Smooth muscle cell of the brain vasculature (primary cell): ENCODE results near the gene FYN.

Source experiments
- DNase-seq: peaks from one replicate; pipeline ENCODE4 v3.0.0-alpha.2; 2012; ENCODE audit warnings: low read depth, low spot score

Gene FYN

GRCh38 chr6:111831408-111831807 is 41.8 kb downstream of the FYN start:
- no peak for DNase-seq

DNA sequence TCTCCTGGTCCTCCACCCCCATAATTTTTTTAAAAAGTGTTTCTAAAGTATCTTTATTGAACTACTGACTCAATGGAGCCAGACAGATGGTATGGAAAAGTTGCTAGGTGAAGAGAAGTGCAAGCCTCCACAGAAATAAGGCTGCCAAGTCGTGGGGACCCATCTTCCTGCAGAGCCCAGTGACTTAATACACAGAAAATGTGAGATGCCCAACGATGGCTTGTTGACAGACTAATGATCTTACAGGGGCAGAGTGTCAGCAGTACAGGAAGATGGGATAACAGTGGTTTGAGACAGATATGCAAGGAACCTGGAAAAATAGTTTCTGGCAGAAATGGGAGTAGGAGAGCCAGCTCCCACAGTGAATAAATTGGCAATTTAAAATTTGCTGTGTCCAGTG is 43.3 kb downstream of the FYN start:
- DNase-seq: no peak

GRCh38 chr6:111829581-111829980 is 43.7 kb downstream of the FYN start:
- no peak for DNase-seq

- DNase-seq: no peak
These were observed 44.4 kb downstream of the FYN start for GRCh38 chr6:111828809-111829208.

GRCh38 chr6:111825439-111826086 is 47.7 kb downstream of the FYN start:
- no peak for DNase-seq

- DNase-seq: no peak
These were observed 48.5 kb downstream of the FYN start for GRCh38 chr6:111824608-111825337.

- DNase-seq: no peak
These were observed 49.2 kb downstream of the FYN start for GRCh38 chr6:111823831-111824607.

- DNase-seq: no peak
These were observed 50.2 kb downstream of the FYN start for GRCh38 chr6:111823012-111823411.

DNA sequence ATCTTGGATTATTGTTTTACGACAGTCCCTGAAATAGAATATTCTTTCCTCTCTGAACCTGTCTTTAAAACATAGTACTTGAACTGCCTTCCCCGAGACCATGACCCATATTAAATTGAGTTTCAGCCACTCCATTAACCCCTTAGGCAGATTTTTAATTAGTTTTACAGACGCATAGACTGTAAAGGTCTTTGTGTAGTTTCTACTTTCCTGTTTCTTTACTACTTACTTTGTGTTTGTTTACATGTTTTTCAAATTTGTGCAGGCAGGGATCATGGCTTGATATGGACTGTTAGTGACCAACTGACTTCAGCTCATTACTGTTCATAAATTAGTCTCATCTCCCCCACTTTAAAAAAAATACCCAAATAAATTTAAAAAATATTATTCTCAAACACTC is 53.8 kb downstream of the FYN start:
- no peak for DNase-seq

DNA sequence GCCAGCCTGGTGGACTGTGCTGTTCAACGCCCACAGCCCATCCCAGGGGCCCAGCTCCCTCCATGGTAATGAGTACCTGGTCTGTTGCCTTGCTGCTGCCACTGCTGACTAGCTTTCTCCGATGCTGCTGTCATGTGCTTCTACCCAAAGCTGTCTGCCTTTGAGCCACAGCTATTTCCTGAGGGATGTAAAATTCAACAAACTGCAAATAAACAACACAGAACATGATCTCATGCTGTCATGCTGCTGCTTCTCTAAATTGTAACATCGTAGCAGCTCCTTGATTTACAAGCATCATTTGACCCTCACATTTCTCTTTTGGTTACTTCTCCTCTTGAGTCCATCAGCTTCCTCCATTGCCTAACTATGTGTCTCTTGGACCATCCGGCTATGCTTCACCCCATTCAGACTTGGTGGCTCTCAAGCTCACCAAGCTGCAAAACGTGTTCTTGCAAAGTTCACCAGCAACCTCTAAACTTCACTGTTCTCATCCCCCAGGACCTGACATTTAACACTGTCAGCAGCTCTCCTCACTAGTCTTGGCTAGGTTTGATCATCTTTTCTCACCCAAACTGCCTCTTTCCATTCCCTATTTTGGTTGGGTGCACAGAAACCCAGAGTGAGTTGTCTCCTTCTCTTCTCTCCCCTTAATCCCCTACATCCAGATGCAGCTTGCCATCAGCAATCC is 54.6 kb downstream of the FYN start:
- no peak for DNase-seq

DNA sequence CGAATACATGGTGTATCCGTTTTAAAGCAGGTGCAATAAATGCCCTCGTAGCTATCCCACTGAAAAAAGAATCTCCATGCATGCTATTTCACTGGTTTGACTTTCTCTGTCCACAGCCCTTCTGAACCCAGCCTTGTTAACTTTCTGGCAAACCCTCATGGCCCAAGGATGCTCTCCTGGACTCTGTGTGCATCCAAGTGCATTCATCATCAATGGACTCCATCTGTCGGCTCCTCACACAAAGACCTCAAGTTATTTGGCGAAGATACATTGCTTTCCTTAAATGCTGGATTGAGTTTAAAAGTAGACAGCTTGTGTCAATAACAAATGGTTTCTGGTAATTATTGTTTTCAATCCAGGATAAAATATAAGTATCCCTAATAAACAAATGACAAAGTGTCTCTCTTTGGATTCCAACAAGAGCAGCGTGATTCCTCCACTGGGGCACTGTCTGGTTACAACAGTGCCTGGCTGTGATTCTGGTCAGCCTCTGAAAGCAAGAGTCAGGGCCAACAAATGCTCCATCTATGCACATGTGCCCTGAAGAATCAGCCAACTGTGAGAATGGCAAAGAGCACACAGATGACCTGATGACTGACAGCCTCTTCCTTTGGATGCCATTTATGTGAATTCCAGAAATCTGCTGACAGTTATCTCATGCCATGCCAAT is 55.7 kb downstream of the FYN start:
- DNase-seq: no peak

- DNase-seq: no peak
These were observed 59.5 kb downstream of the FYN start for GRCh38 chr6:111813677-111814310.

DNA sequence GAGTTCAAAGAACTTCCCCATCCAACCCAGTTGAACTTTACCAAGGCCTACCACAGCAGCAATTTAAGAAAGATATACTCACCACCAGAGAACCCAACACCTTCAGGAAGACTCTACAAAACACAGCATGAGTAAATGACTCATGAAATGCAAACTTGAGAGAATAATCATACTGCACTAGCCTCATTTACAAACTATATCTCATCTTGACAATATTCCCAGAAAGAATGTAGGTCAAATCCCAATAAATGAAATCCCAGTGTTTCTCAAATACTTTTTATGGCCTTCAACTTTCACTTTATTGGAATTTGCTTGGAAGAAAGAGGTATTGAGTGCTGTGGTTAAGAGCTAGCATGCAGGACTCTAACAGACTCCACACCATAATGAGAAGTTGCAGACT is 60.0 kb downstream of the FYN start:
- DNase-seq: no peak

DNA sequence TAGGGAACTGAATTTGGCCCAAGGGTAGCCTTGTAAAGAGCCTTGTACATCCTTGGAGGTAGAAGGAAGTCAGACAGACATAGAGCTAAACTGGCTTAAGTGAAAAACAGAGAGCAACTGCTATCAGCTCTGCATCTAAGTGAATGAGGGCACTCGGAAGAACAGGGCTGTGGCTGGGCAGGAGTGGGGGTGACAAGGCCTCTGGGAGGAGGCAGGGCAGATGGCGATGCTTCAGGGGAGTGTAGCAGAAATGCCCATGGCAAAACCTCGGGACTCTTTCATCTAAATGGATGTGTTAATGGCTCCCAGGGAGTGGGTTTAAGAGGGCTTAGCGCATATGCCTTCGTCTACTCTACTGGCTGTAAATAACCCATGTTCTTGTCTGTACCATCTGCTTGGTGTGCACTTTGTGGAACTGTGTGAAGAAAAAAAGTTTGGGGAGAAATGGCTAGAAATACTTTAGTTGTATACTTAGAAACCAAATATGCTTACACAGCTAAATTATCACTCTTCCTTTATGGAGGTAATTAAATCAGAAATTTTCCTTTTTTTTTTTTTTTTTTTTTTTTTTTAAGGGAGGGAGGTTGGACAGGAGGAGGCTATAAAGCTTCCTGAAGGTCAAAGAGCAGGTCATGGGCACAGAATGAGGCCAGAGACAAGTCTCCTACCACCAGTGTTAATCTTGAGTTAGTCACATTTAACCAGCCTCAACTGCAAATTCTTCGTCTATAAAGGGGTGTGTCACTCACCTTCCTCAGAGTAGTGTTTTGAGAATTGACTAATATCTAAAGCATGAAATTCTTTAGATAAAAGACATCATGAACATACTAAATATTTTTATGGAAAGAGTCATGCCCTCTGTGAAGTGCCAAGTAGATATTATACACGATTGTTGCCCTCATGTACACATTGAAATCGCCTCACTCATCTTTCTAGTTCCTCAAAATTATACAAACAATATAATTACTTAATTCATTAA is 60.9 kb downstream of the FYN start:
- DNase-seq: no peak

GRCh38 chr6:111810294-111811131 is 62.7 kb downstream of the FYN start:
- no peak for DNase-seq

- DNase-seq: no peak
These were observed 63.5 kb downstream of the FYN start for GRCh38 chr6:111809766-111810165.

GRCh38 chr6:111809264-111809663 is 64.0 kb downstream of the FYN start:
- DNase-seq: no peak

DNA sequence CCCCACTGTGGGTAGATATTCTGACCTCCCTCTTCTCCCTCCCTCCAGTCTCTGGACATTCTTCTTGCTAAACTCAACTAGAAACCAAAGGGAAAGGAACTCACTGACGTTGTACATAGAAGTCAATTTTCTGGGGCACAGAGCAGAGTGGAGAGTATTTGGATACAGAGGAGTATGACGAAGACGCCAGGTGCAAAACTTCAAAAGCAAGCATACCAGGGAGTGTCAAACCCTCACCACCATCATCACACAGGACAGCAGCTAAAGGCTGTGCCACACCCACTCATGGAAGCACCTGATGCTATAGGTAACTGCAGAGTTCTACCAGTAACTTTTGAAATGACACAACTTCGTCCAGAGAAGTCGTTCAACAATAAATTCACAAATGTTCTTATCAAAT is 64.8 kb downstream of the FYN start:
- DNase-seq: no peak
